ENCODE data around the gene SERPING1.
"Not testable (repeated sequence)": the region's sequence is repeated elsewhere in the genome, so short reads cannot be mapped to it uniquely, and the experiment has no call there.

SERPING1 gene

GRCh38 chr11:57646194-57646798, 48.8 kb downstream of the SERPING1 start:
- Histone ChIP-seq H3K4me1 (ENCODE audit: control insufficient read depth, insufficient read depth, low read length, unreplicated experiment) (peaks cover 74% of the 10 kb centered on the region), H3K79me2 (ENCODE audit: control insufficient read depth, insufficient read depth, low read length, unreplicated experiment) (peaks cover 7% of the 10 kb centered on the region), H3K36me3 (ENCODE audit: insufficient read depth, low read length) (no peaks in the 10 kb centered on the region), H3K4me3 (ENCODE audit: low read depth, low read length) (no peak overlapping the region), H3K27ac (ENCODE audit: low read depth, low read length) (no peak overlapping the region), H2AFZ (ENCODE audit: low read length, unreplicated experiment) (no peak overlapping the region), H3K27me3 (ENCODE audit: insufficient read depth, low read length) (peaks cover 5% of the 10 kb centered on the region; the same call in 1 of the 2 replicates)

GRCh38 chr11:57646799-57647303, 49.4 kb downstream of the SERPING1 start:
- H2AFZ ChIP-seq (ENCODE audit: low read length, unreplicated experiment): no peak overlapping the region
- no peak overlapping the region for H3K4me3 ChIP-seq (ENCODE audit: low read depth, low read length)
- peaks cover 68% of the 10 kb centered on the region for H3K4me1 ChIP-seq (ENCODE audit: control insufficient read depth, insufficient read depth, low read length, unreplicated experiment)
- peaks cover 2% of the 10 kb centered on the region for H3K79me2 ChIP-seq (ENCODE audit: control insufficient read depth, insufficient read depth, low read length, unreplicated experiment)
- H3K36me3 ChIP-seq (ENCODE audit: insufficient read depth, low read length): no peaks in the 10 kb centered on the region
- peaks cover 5% of the 10 kb centered on the region; the same call in 1 of the 2 replicates for H3K27me3 ChIP-seq (ENCODE audit: insufficient read depth, low read length)
- H3K27ac ChIP-seq (ENCODE audit: low read depth, low read length): no peak overlapping the region

GRCh38 chr11:57647372-57647771, 49.9 kb downstream of the SERPING1 start:
- H3K4me3 ChIP-seq (ENCODE audit: low read depth, low read length): no peak overlapping the region; the same call in 1 of the 2 replicates
- peaks cover 64% of the 10 kb centered on the region for H3K4me1 ChIP-seq (ENCODE audit: control insufficient read depth, insufficient read depth, low read length, unreplicated experiment)
- H2AFZ ChIP-seq (ENCODE audit: low read length, unreplicated experiment): no peak overlapping the region
- no peaks in the 10 kb centered on the region for H3K36me3 ChIP-seq (ENCODE audit: insufficient read depth, low read length)
- no peaks in the 10 kb centered on the region for H3K79me2 ChIP-seq (ENCODE audit: control insufficient read depth, insufficient read depth, low read length, unreplicated experiment)
- peaks cover 5% of the 10 kb centered on the region; the same call in 1 of the 2 replicates for H3K27me3 ChIP-seq (ENCODE audit: insufficient read depth, low read length)
- no peak overlapping the region for H3K27ac ChIP-seq (ENCODE audit: low read depth, low read length)

- no peaks in the 10 kb centered on the region for H3K79me2 ChIP-seq (ENCODE audit: control insufficient read depth, insufficient read depth, low read length, unreplicated experiment)
- H3K36me3 ChIP-seq (ENCODE audit: insufficient read depth, low read length): no peaks in the 10 kb centered on the region
- H2AFZ ChIP-seq (ENCODE audit: low read length, unreplicated experiment): no peak overlapping the region
- no peak overlapping the region for H3K27ac ChIP-seq (ENCODE audit: low read depth, low read length)
- H3K4me3 ChIP-seq (ENCODE audit: low read depth, low read length): peak overlapping the region; percentile 76
- H3K27me3 ChIP-seq (ENCODE audit: insufficient read depth, low read length): peaks cover 5% of the 10 kb centered on the region; the same call in 1 of the 2 replicates
- H3K4me1 ChIP-seq (ENCODE audit: control insufficient read depth, insufficient read depth, low read length, unreplicated experiment): peaks cover 64% of the 10 kb centered on the region
Measured at GRCh38 chr11:57647960-57648800, 50.7 kb downstream of the SERPING1 start.

GRCh38 chr11:57648801-57649735, 51.6 kb downstream of the SERPING1 start:
- Histone ChIP-seq H3K79me2 (ENCODE audit: control insufficient read depth, insufficient read depth, low read length, unreplicated experiment) (no peaks in the 10 kb centered on the region), H3K36me3 (ENCODE audit: insufficient read depth, low read length) (no peaks in the 10 kb centered on the region), H2AFZ (ENCODE audit: low read length, unreplicated experiment) (no peak overlapping the region), H3K4me3 (ENCODE audit: low read depth, low read length) (peak overlapping the region; percentile 76), H3K27me3 (ENCODE audit: insufficient read depth, low read length) (peaks cover 5% of the 10 kb centered on the region; the same call in 1 of the 2 replicates), H3K27ac (ENCODE audit: low read depth, low read length) (no peak overlapping the region), H3K4me1 (ENCODE audit: control insufficient read depth, insufficient read depth, low read length, unreplicated experiment) (peaks cover 61% of the 10 kb centered on the region)

- peaks cover 53% of the 10 kb centered on the region for H3K4me1 ChIP-seq (ENCODE audit: control insufficient read depth, insufficient read depth, low read length, unreplicated experiment)
Measured at GRCh38 chr11:57649826-57650738, 52.6 kb downstream of the SERPING1 start, which contains the start of gene YPEL4. YPEL4 (minus strand) TSS chr11:57649912; CDS start chr11:57647107, 2,805 bp downstream.

GRCh38 chr11:57650739-57651090, 53.2 kb downstream of the SERPING1 start:
- H3K4me1 ChIP-seq (ENCODE audit: control insufficient read depth, insufficient read depth, low read length, unreplicated experiment): peaks cover 46% of the 10 kb centered on the region
- H3K27me3 ChIP-seq (ENCODE audit: insufficient read depth, low read length): peaks cover 5% of the 10 kb centered on the region; the same call in 1 of the 2 replicates
- no peaks in the 10 kb centered on the region for H3K79me2 ChIP-seq (ENCODE audit: control insufficient read depth, insufficient read depth, low read length, unreplicated experiment)
- no peak overlapping the region for H3K4me3 ChIP-seq (ENCODE audit: low read depth, low read length)
- H2AFZ ChIP-seq (ENCODE audit: low read length, unreplicated experiment): no peak overlapping the region
- H3K36me3 ChIP-seq (ENCODE audit: insufficient read depth, low read length): no peaks in the 10 kb centered on the region
- no peak overlapping the region for H3K27ac ChIP-seq (ENCODE audit: low read depth, low read length)

More at GRCh38 chr11:57649826-57650738, 52.6 kb downstream of the SERPING1 start, which contains the start of gene YPEL4:
- H3K27me3 ChIP-seq (ENCODE audit: insufficient read depth, low read length): peaks cover 5% of the 10 kb centered on the region; the same call in 1 of the 2 replicates
- peak within 1 kb of the TSS; percentile 76 for H3K4me3 ChIP-seq (ENCODE audit: low read depth, low read length)
- no peaks in the 10 kb centered on the region for H3K79me2 ChIP-seq (ENCODE audit: control insufficient read depth, insufficient read depth, low read length, unreplicated experiment)
- no peaks in the 10 kb centered on the region for H3K36me3 ChIP-seq (ENCODE audit: insufficient read depth, low read length)
- H3K27ac ChIP-seq (ENCODE audit: low read depth, low read length): peak within 1 kb of the TSS; percentile 10; the same call in 1 of the 2 replicates
- H2AFZ ChIP-seq (ENCODE audit: low read length, unreplicated experiment): no peak within 1 kb of the TSS

GRCh38 chr11:57651408-57651807, 53.9 kb downstream of the SERPING1 start:
- Histone ChIP-seq H3K27me3 (ENCODE audit: insufficient read depth, low read length) (peaks cover 5% of the 10 kb centered on the region; the same call in 1 of the 2 replicates), H3K27ac (ENCODE audit: low read depth, low read length) (no peak overlapping the region), H3K79me2 (ENCODE audit: control insufficient read depth, insufficient read depth, low read length, unreplicated experiment) (no peaks in the 10 kb centered on the region)

GRCh38 chr11:57652230-57652629, 54.7 kb downstream of the SERPING1 start:
- not testable (repeated sequence) for H3K4me3 ChIP-seq (ENCODE audit: low read depth, low read length); H3K27me3 ChIP-seq (ENCODE audit: insufficient read depth, low read length); H3K79me2 ChIP-seq (ENCODE audit: control insufficient read depth, insufficient read depth, low read length, unreplicated experiment); H2AFZ ChIP-seq (ENCODE audit: low read length, unreplicated experiment); H3K36me3 ChIP-seq (ENCODE audit: insufficient read depth, low read length); H3K27ac ChIP-seq (ENCODE audit: low read depth, low read length)
- H3K4me1 ChIP-seq (ENCODE audit: control insufficient read depth, insufficient read depth, low read length, unreplicated experiment): peaks cover 35% of the 10 kb centered on the region

More at GRCh38 chr11:57651408-57651807, 53.9 kb downstream of the SERPING1 start:
- no peak overlapping the region for H2AFZ ChIP-seq (ENCODE audit: low read length, unreplicated experiment)
- peaks cover 39% of the 10 kb centered on the region for H3K4me1 ChIP-seq (ENCODE audit: control insufficient read depth, insufficient read depth, low read length, unreplicated experiment)
- no peak overlapping the region for H3K4me3 ChIP-seq (ENCODE audit: low read depth, low read length)
- no peaks in the 10 kb centered on the region for H3K36me3 ChIP-seq (ENCODE audit: insufficient read depth, low read length)

All from ACC112 (cell line).